Activated CD8-positive, alpha-beta T cell treated with anti-CD3 and anti-CD28 coated beads, Interleukin-2, amount 10 ng/mL, durations not matched to agents 7 days and 5 days (primary cell): ENCODE measurements around the gene GPR137C. TPM values are rescaled to one million over a fixed set of nuclear protein-coding genes. Genes with fewer than 3 reads are reported as not detected.

Source experiments
- ATAC-seq: fragments of 150-1000 bp; cut with Tn5 transposase; one replicate; pipeline ENCODE4 v1.10.0; 2021; ENCODE audit warnings: moderate library complexity
- CTCF ChIA-PET: fragments of 350-600 bp; sonication (Branson Sonifier 250); formaldehyde crosslinking; loops from one replicate; lab custom pipeline; 2021; ENCODE audit warnings: antibody characterized with exemption; lab: Charles Lee
- POLR2A ChIA-PET: fragments of 350-600 bp; sonication (Branson Sonifier 250); formaldehyde crosslinking; loops from one replicate; lab custom pipeline; 2021; ENCODE audit warnings: antibody characterized with exemption; lab: Charles Lee
- DNase-seq: peaks from one replicate; pipeline ENCODE4 v3.0.0-alpha.2; 2020
- H3K27ac Mint-ChIP-seq: one replicate; pipeline ENCODE4 v1.8.0; 2021; ENCODE audit warnings: mild to moderate bottlenecking, mixed read lengths
- H3K27me3 Mint-ChIP-seq: one replicate; pipeline ENCODE4 v1.8.0; 2021; ENCODE audit warnings: low read depth, mixed read lengths
- H3K36me3 Mint-ChIP-seq: one replicate; pipeline ENCODE4 v1.8.0; 2021; ENCODE audit warnings: low read depth, mixed read lengths
- H3K4me1 Mint-ChIP-seq: one replicate; pipeline ENCODE4 v1.8.0; 2021; ENCODE audit warnings: low read depth, mixed read lengths
- H3K4me3 Mint-ChIP-seq: one replicate; pipeline ENCODE4 v1.8.0; 2021; ENCODE audit warnings: mild to moderate bottlenecking, mixed read lengths
- H3K9me3 Mint-ChIP-seq: one replicate; pipeline ENCODE4 v1.8.0; 2022; ENCODE audit warnings: mixed read lengths; ENCODE audit not compliant: insufficient read depth
- total RNA-seq, 2 experiments: library from RNA; stranded (reverse); gene quantifications; one replicate each; pipeline ENCODE4 v1.2.3, GENCODE V29; 2021

GPR137C gene
- total RNA-seq, 2 experiments from 2014 or later: 0.73 to 1.7 TPM

GRCh38 chr14:52619687-52620086, 67.1 kb downstream of the GPR137C start:
- H3K27me3 Mint-ChIP-seq: peaks cover 10% of the 10 kb centered on the region
- H3K27ac Mint-ChIP-seq: no peak overlapping the region
- H3K4me3 Mint-ChIP-seq: no peak overlapping the region

DNA sequence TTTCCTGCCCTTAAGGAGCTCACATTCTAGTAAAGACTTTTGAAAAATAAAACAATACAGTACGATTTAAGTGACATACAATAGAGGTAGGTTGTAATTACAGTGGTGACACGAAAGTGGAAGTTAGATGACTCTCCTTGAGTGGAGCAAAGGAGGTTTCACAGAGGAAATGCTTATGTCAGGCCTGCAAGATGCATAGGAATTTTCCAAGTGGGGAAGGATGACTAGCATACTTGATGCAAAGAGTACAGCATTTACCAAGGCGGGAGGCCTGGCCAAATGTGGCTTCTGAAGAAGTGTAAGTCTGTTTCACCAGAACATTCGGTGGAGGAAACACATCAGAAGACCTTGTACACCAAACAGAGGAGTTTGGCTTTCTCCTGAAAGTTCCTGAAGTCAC, 87.5 kb downstream of the GPR137C start:
- ATAC-seq (no peak), DNase-seq (no peak)
- Mint-ChIP-seq H3K27ac (no peak overlapping the region), H3K36me3 (peaks cover 42% of the 10 kb centered on the region), H3K27me3 (peaks cover 5% of the 10 kb centered on the region), H3K9me3 (peaks cover 6% of the 10 kb centered on the region), H3K4me3 (no peak overlapping the region), H3K4me1 (no peaks in the 10 kb centered on the region)
- POLR2A ChIA-PET: no interaction called here
- CTCF ChIA-PET: interaction anchor here (1.8 kb wide), 1 partner anchor 88 kb away, joined by 4 read pairs; the partner anchor contains the start of gene TXNDC16

More at GRCh38 chr14:52619687-52620086, 67.1 kb downstream of the GPR137C start:
- no peaks in the 10 kb centered on the region for H3K4me1 Mint-ChIP-seq
- no peaks in the 10 kb centered on the region for H3K36me3 Mint-ChIP-seq
- H3K9me3 Mint-ChIP-seq: no peaks in the 10 kb centered on the region
- CTCF ChIA-PET: no interaction called here
- POLR2A ChIA-PET: no interaction called here
- no peak for DNase-seq
- ATAC-seq: no peak

DNA sequence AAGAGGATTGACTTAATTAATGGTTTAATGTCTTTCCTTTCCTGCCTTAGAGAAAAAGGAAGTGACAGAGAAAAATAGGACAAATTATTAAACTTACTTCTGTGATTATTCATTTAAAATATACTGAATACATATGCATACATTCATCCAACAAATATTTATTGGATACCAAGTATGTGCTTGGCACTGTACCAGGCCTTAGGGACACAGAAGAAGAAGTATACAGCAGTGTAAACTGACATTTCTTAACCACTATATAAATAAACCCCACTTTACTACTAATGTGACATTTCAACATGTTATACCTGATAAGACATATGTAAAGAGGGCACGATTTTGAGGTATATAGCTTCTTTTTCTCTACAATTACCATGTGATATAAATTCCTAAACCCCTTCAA, 89.1 kb downstream of the GPR137C start:
- Mint-ChIP-seq H3K4me3 (no peak overlapping the region), H3K4me1 (no peaks in the 10 kb centered on the region), H3K27ac (no peak overlapping the region), H3K27me3 (peaks cover 3% of the 10 kb centered on the region), H3K36me3 (peaks cover 57% of the 10 kb centered on the region), H3K9me3 (peaks cover 6% of the 10 kb centered on the region)
- ChIA-PET POLR2A (no interaction called here), CTCF (interaction anchor here (0.8 to 1.8 kb wide), 2 partner anchors 32 to 90 kb away, joined by 3 to 4 read pairs; partner anchors contain the start of gene TXNDC16)
- no peak for DNase-seq
- no peak for ATAC-seq

- ChIA-PET POLR2A (no interaction called here), CTCF (interaction anchor here (0.9 kb wide), 1 partner anchor 35 kb away, joined by 3 read pairs; no protein-coding TSS in a partner anchor)
- H3K4me3 Mint-ChIP-seq: no peak overlapping the region
- ATAC-seq: no peak
- H3K27ac Mint-ChIP-seq: peak overlapping the region; percentile 49
- no peaks in the 10 kb centered on the region for H3K9me3 Mint-ChIP-seq
- H3K4me1 Mint-ChIP-seq: no peaks in the 10 kb centered on the region
- H3K36me3 Mint-ChIP-seq: peaks cover 64% of the 10 kb centered on the region
- no peaks in the 10 kb centered on the region for H3K27me3 Mint-ChIP-seq
- no peak for DNase-seq
These were observed 96.9 kb downstream of the GPR137C start for GRCh38 chr14:52649511-52649910.

GRCh38 chr14:52650774-52651173, 98.1 kb downstream of the GPR137C start:
- Mint-ChIP-seq H3K36me3 (peaks cover 63% of the 10 kb centered on the region), H3K4me3 (no peak overlapping the region), H3K27ac (no peak overlapping the region), H3K27me3 (no peaks in the 10 kb centered on the region), H3K9me3 (no peaks in the 10 kb centered on the region), H3K4me1 (no peaks in the 10 kb centered on the region)
- ATAC-seq (no peak), DNase-seq (no peak)
- POLR2A ChIA-PET: no interaction called here
- CTCF ChIA-PET: interaction anchor here (0.8 to 0.9 kb wide), 2 partner anchors 34 to 870 kb away, joined by 3 read pairs; no protein-coding TSS in a partner anchor

- no peak for ATAC-seq
- DNase-seq: no peak
- H3K4me3 Mint-ChIP-seq: no peak overlapping the region
- no peaks in the 10 kb centered on the region for H3K4me1 Mint-ChIP-seq
- CTCF ChIA-PET: interaction anchor here (0.8 kb wide), 1 partner anchor 105 kb away, joined by 3 read pairs; the partner anchor contains the start of gene TXNDC16
- no peaks in the 10 kb centered on the region for H3K27me3 Mint-ChIP-seq
- H3K36me3 Mint-ChIP-seq: peaks cover 64% of the 10 kb centered on the region
- H3K27ac Mint-ChIP-seq: peak overlapping the region; percentile 43
- H3K9me3 Mint-ChIP-seq: no peaks in the 10 kb centered on the region
- POLR2A ChIA-PET: no interaction called here
These were observed 104.3 kb downstream of the GPR137C start for GRCh38 chr14:52656905-52657304.

- ATAC-seq: no peak
- no peak overlapping the region for H3K27ac Mint-ChIP-seq
- ChIA-PET CTCF (interaction anchor here (0.7 kb wide), 1 partner anchor 12 kb away, joined by 3 read pairs; no protein-coding TSS in a partner anchor), POLR2A (interaction anchor here (0.6 kb wide), 1 partner anchor 66 kb away, joined by 4 read pairs; no protein-coding TSS in a partner anchor)
- H3K27me3 Mint-ChIP-seq: no peaks in the 10 kb centered on the region
- peaks cover 55% of the 10 kb centered on the region for H3K36me3 Mint-ChIP-seq
- H3K4me1 Mint-ChIP-seq: no peaks in the 10 kb centered on the region
- DNase-seq: no peak
- H3K4me3 Mint-ChIP-seq: no peak overlapping the region
- no peaks in the 10 kb centered on the region for H3K9me3 Mint-ChIP-seq
These were observed 107.7 kb downstream of the GPR137C start for GRCh38 chr14:52660325-52660724.

- H3K27me3 Mint-ChIP-seq: no peaks in the 10 kb centered on the region
- no peak overlapping the region for H3K27ac Mint-ChIP-seq
- ChIA-PET POLR2A (no interaction called here), CTCF (interaction anchor here (0.7 kb wide), 1 partner anchor 12 kb away, joined by 3 read pairs; no protein-coding TSS in a partner anchor)
- peaks cover 57% of the 10 kb centered on the region for H3K36me3 Mint-ChIP-seq
- DNase-seq: no peak
- ATAC-seq: no peak
- no peaks in the 10 kb centered on the region for H3K9me3 Mint-ChIP-seq
- no peak overlapping the region for H3K4me3 Mint-ChIP-seq
- H3K4me1 Mint-ChIP-seq: peaks cover 3% of the 10 kb centered on the region
These were observed 108.2 kb downstream of the GPR137C start for GRCh38 chr14:52660832-52661231.

- CTCF ChIA-PET: no interaction called here
- Mint-ChIP-seq H3K36me3 (peaks cover 58% of the 10 kb centered on the region), H3K27me3 (no peaks in the 10 kb centered on the region), H3K9me3 (no peaks in the 10 kb centered on the region), H3K4me3 (no peak overlapping the region), H3K4me1 (peaks cover 3% of the 10 kb centered on the region), H3K27ac (no peak overlapping the region)
- ATAC-seq: no peak
- POLR2A ChIA-PET: no interaction called here
- no peak for DNase-seq
These were observed 108.7 kb downstream of the GPR137C start for GRCh38 chr14:52661314-52661713.

- CTCF ChIA-PET: no interaction called here
- no peaks in the 10 kb centered on the region for H3K27me3 Mint-ChIP-seq
- no peak for DNase-seq
- no peaks in the 10 kb centered on the region for H3K9me3 Mint-ChIP-seq
- peaks cover 3% of the 10 kb centered on the region for H3K4me1 Mint-ChIP-seq
- H3K36me3 Mint-ChIP-seq: peaks cover 48% of the 10 kb centered on the region
- ATAC-seq: no peak
- no peak overlapping the region for H3K27ac Mint-ChIP-seq
- H3K4me3 Mint-ChIP-seq: no peak overlapping the region
- POLR2A ChIA-PET: no interaction called here
These were observed 111.2 kb downstream of the GPR137C start for GRCh38 chr14:52663850-52664249.

DNA sequence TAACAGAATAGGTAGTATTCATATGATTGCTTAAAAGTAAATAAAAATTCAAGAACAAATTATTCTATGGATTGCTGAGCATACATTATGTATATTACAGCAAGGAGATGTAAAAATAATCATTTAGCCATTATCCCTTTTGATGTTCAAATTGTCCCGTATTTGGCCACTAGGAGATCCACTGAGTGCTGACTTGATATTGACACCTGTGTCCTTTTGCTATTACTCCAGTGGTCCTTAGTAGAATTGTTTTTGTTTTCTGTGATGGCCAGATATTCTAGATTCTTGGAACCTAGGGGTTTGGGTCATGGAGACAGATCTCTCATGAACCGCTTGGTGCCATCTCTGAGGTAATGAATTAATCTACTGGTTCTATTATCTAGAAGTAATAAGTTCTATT, 126.0 kb downstream of the GPR137C start:
- Mint-ChIP-seq H3K4me1 (peaks cover 8% of the 10 kb centered on the region), H3K4me3 (no peak overlapping the region), H3K9me3 (no peaks in the 10 kb centered on the region), H3K36me3 (peaks cover 51% of the 10 kb centered on the region), H3K27me3 (no peaks in the 10 kb centered on the region), H3K27ac (no peak overlapping the region)
- ChIA-PET CTCF (interaction anchor here (1.6 kb wide), 1 partner anchor 11 kb away, joined by 4 read pairs; no protein-coding TSS in a partner anchor), POLR2A (interaction anchor here (0.6 kb wide), 1 partner anchor 54 kb away, joined by 4 read pairs; no protein-coding TSS in a partner anchor)
- DNase-seq (no peak), ATAC-seq (no peak)

GRCh38 chr14:52683985-52684520, 131.4 kb downstream of the GPR137C start:
- Mint-ChIP-seq H3K27me3 (no peaks in the 10 kb centered on the region), H3K4me1 (peaks cover 44% of the 10 kb centered on the region), H3K27ac (peak overlapping the region; percentile 44), H3K9me3 (no peaks in the 10 kb centered on the region), H3K36me3 (peaks cover 42% of the 10 kb centered on the region), H3K4me3 (no peak overlapping the region)
- CTCF ChIA-PET: interaction anchor here (0.7 kb wide), 1 partner anchor 34 kb away, joined by 3 read pairs; no protein-coding TSS in a partner anchor
- DNase-seq: no peak
- ATAC-seq: no peak
- POLR2A ChIA-PET: no interaction called here
